ENCODE measurements around the gene DHRSX. TPM values are rescaled to one million over a fixed set of nuclear protein-coding genes. Genes with fewer than 3 reads are reported as not detected.
"Not testable (repeated sequence)": the region's sequence is repeated elsewhere in the genome, so short reads cannot be mapped to it uniquely, and the experiment has no call there.

DHRSX gene
- polyA plus RNA-seq, 4 donors = 21.3 to 30.0 (median 29.0) TPM

GRCh38 chrX:2434270-2435163 lies 66.3 kb downstream of the DHRSX start:
- DNase-seq (ENCODE audit: low read depth in 4 of 4, low spot score in 3 of 4) = no peak

GRCh38 chrX:2432298-2432863 lies 68.4 kb downstream of the DHRSX start:
- DNase-seq (ENCODE audit: low read depth in 4 of 4, low spot score in 3 of 4) = no peak

DNA sequence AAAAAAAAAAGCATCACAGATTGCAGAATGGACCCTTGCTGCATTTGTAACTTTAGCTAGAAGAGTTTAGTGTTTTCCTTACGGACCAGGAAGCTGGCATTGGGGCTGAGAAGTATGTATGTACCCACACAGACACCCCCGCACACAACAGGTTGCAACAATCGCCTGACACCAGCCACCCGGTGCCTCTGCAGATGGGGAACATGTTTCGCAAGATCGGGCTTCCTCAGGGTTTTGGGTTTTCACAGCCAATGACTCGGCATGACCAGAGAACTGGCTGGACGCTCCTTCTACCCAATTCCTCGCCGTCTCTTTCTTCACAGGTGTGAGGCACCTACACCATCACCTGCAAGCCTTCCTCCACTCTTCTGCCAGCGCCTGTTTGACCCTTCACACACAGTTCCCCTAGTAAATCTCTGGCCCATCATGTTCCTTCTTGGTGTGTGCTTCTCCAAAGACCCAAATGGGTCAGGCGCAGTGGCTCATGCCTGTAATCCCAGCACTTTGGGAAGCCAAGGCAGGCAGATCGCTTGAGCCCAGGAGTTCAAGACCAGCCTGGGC lies 70.4 kb downstream of the DHRSX start:
- no peak for DNase-seq (ENCODE audit: low read depth in 4 of 4, low spot score in 3 of 4)

- no peak for DNase-seq (ENCODE audit: low read depth in 4 of 4, low spot score in 3 of 4)
Measured at GRCh38 chrX:2427737-2428136, 73.0 kb downstream of the DHRSX start.

- no peak for DNase-seq (ENCODE audit: low read depth in 4 of 4, low spot score in 3 of 4)
Measured at GRCh38 chrX:2427147-2427546, 73.6 kb downstream of the DHRSX start.

DNA sequence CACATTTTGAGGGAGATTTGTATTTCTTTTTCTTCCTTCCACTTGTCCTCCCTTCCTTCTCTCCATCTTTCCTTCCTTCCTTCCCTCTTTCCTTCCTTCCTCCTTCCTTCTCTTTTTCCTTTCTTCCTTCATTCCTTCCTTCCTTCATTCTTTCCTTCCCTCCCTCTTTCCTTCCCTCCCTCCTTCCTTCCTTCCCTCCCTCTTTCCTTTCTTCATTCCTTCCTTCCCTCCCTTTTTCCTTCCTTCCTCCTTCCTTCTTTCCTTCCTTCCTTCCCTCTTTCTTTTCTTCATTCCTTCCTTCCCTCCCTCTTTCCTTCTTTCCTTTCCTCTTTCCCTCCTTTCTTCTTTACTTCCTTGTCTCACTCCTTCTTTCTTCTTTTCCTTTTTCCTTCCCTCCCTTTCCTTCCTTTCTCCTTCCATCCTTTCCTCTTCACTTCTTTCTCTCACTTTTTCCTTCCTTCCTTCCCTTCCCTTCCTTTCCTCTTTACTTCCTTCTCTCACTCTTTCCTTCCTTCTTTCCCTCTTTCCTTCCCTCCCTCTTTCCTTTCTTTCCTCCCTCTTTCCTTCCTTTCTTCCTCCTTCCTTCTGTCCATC lies 74.4 kb downstream of the DHRSX start:
- no peak for DNase-seq (ENCODE audit: low read depth in 4 of 4, low spot score in 3 of 4)

DNA sequence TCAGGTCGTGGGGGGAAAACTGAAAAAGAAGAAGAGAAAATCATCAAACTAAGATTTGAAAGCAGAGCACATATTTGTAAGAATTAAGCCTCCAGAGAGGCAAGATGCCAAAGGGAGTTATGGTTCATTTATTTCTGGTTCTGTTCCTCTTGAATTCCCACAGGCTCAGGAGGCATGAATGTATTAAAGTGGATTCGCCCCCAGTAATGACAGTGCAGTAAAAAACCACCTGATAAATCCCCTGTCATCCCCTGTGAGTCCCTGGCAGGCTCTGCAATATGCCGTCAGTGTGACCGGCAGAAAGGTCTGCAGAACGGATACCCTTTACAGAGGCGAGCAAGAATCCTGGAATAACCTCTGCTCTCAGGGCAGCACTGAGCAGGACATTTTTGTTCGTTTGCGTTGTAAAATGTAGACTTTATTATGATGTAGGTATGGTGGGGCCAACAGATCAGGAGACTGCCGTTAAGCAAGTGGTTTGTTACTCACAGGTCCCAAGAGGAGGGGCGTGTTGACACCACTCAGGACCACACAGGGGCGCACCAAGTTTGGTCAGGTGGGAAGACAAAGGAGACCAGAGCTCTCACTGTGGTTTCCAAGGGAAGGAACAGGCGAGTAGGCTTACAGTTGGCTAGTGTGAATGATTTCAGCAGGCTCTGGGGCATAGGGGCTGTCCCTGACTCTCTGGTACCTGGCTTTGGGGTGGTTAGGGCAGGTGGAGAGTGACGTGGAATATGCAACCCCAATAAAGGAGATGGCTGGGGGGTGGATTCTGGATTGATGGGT lies 75.3 kb downstream of the DHRSX start:
- DNase-seq (ENCODE audit: low read depth in 4 of 4, low spot score in 3 of 4) = no peak

DNA sequence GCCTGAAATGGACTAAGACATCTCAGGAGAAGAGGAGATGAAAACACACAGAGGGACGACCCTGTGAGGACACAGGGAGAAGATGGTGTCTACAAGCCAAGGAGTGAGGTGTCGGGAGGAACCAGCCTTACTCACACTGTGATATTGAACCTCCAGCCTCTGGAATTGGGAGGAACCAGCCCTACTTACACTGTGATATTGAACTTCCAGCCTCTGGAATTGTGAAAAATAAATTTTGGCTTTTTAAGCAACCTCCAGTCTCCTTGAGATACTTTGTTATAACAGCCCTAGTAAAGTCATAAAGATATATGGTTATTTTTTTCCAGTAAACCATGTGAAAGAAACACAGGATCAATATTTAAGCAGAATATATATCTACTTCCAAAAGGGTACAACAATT lies 76.5 kb downstream of the DHRSX start:
- no peak for DNase-seq (ENCODE audit: low read depth in 4 of 4, low spot score in 3 of 4)

GRCh38 chrX:2423899-2424298 lies 76.9 kb downstream of the DHRSX start:
- DNase-seq (ENCODE audit: low read depth in 4 of 4, low spot score in 3 of 4) = no peak

- no peak for DNase-seq (ENCODE audit: low read depth in 4 of 4, low spot score in 3 of 4)
Measured at GRCh38 chrX:2423282-2423681, 77.5 kb downstream of the DHRSX start.

DNA sequence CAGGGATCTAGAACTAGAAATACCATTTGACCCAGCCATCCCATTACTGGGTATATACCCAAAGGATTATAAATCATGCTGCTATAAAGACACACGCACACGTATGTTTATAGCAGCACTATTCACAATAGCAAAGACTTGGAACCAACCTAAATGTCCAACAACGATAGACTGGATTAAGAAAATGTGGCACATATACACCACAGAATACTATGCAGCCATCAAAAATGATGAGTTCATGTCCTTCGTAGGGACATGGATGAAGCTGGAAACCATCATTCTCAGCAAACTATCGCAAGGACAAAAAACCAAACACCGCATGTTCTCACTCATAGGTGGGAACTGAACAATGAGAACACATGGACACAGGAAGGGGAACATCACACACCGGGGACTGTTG lies 81.4 kb downstream of the DHRSX start:
- not testable (repeated sequence) for DNase-seq (ENCODE audit: low read depth in 4 of 4, low spot score in 3 of 4)

GRCh38 chrX:2418000-2418399 lies 82.8 kb downstream of the DHRSX start:
- no peak for DNase-seq (ENCODE audit: low read depth in 4 of 4, low spot score in 3 of 4)

GRCh38 chrX:2416851-2417604 lies 83.7 kb downstream of the DHRSX start:
- no peak for DNase-seq (ENCODE audit: low read depth in 4 of 4, low spot score in 3 of 4)

DNA sequence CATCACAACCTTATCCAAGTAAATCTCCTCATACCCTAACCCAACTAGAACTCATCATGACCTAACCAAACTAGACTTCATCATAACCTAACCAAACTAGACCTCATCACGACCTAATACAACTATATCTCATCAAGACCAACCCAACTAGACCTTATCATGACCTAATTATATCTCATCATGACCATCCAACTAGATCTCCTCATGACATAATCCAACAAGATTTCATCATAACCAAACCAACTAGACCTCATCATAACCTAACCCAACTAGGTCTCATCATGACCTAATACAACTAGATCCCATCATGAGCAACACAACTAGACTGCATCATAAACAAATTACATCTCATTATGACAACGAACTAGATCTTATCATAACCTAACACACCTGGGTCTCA lies 86.4 kb downstream of the DHRSX start:
- no peak for DNase-seq (ENCODE audit: low read depth in 4 of 4, low spot score in 3 of 4)

GRCh38 chrX:2413969-2414368 lies 86.8 kb downstream of the DHRSX start:
- DNase-seq (ENCODE audit: low read depth in 4 of 4, low spot score in 3 of 4) = no peak

DNA sequence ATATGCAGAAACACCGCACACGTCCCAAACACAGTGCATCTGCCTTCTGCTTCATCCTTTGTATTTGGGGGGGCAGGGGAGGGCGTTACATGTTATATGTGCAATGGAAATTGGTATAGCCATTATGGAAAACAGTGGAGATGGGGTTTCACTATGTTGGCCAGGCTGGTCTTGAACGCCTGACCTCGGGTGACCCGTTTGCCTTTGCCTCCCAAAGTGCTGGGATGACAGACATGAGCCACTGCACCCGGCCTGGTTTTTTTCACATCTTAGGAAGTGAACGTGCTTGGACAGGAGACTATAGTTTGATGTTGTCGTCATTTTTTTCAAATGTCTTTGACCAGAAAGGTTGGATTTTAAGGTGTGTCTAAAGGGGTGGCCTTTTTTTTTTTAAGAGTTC lies 88.6 kb downstream of the DHRSX start:
- no peak for DNase-seq (ENCODE audit: low read depth in 4 of 4, low spot score in 3 of 4)

DNA sequence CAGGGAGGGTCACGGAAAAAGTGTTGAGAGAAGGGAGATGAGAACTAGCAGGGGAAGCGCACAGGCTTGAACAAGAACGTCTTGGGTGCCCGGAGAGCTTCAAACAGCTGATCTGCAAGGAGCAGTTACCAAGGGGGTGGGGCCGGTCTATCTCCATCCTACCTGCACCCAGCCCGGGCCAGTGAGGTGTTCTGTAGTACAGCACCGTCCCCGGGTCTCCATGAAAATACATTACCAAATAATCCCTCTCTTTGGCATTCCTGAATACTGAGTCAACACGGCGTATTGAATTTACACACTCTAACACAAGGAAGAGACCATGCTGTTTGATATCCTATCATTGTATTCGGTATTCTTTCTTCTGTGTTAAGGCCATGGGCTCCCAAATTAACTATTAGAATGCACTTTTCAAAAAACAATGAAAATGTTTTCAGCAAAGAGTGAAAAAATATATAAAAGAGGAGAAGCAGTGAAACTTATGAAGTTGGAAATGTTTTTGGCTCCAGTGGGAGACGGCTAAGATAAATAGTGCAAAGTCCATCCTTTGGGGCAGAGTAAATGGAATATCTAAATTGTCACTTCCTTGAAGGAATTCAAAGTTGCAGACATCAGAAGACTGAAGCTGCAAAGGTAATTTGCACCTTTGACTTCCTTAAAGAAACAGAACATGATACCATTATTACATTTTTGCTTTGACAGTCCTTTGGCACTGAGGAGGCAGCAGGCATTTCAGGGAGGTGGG lies 90.3 kb downstream of the DHRSX start:
- DNase-seq (ENCODE audit: low read depth in 4 of 4, low spot score in 3 of 4) = no peak

GRCh38 chrX:2409796-2410195 lies 91.0 kb downstream of the DHRSX start:
- no peak for DNase-seq (ENCODE audit: low read depth in 4 of 4, low spot score in 3 of 4)

DNA sequence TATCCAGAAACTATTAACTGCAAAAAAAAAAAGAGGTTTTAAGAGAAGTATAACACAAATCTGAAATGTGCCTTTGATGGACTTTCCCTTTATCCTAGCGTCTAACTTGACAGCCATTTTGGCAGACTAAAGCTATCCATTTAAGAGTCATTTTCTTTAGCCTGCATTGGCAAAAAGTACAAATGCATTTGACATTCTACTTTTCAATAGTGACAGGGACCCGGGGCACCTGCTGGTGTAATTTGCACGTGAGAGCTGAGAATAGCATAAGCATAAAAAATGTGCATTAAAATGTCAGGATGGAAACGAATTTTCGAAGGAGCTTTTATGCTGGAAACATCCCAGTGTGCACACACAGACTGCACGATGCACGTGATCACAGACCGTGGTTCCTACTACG lies 91.9 kb downstream of the DHRSX start:
- DNase-seq (ENCODE audit: low read depth in 4 of 4, low spot score in 3 of 4) = no peak
